Spleen (tissue), 7 donors: ENCODE data around the gene LDB1.
A peak's percentile ranks its signal among the peaks of the same experiment; 100 is the strongest.

ENCODE experiments used
- POLR2A ChIP-seq, 3 donors: fragments of 450-650 bp; IDR thresholded peaks; one replicate each; pipeline ENCODE4 v1.5.1; 2017; ENCODE audit warnings: antibody characterized with exemption in 3 of 3, mild to moderate bottlenecking in 1 of 3
- POLR2AphosphoS5 ChIP-seq, 3 donors: sonication (generic); formaldehyde crosslinking; IDR thresholded peaks; one replicate each; pipeline ENCODE4 v1.5.1; 2017; ENCODE audit warnings: antibody characterized with exemption in 3 of 3
- TF ChIP-seq, protein P1 (sequence below), 11 experiments: fragments of 200-600 bp in 7 of 11; fragments of 450-650 bp in 4 of 11; sonication (generic) in 4 of 11; IDR thresholded peaks in 8 of 11; conservative IDR thresholded peaks in 3 of 11; 1 replicate in 7 of 11; 2 replicates in 4 of 11; pipeline versions ENCODE4 v1.4.0 to v1.8.0; 2016 to 2021; ENCODE audit warnings: antibody characterized with exemption in 11 of 11, inconsistent platforms in 4 of 11, mild to moderate bottlenecking in 1 of 11
- donor health status: DM: no; HTN: no; CAD: no; lungs with moderate emphysema.
- donor health status: DM: no; HTN: no; CAD: no.
- donor health status: DM: no; HTN: no; CAD: no.

- TF ChIP-seq POLR2A (IDR thresholded peaks at IDR 0.05) (peak in 2 of 3 donors; percentile 26 to 32), POLR2AphosphoS5 (IDR thresholded peaks at IDR 0.05) (peak; percentile 84 to 91 (median 90))
- TF ChIP-seq, protein P1, sequence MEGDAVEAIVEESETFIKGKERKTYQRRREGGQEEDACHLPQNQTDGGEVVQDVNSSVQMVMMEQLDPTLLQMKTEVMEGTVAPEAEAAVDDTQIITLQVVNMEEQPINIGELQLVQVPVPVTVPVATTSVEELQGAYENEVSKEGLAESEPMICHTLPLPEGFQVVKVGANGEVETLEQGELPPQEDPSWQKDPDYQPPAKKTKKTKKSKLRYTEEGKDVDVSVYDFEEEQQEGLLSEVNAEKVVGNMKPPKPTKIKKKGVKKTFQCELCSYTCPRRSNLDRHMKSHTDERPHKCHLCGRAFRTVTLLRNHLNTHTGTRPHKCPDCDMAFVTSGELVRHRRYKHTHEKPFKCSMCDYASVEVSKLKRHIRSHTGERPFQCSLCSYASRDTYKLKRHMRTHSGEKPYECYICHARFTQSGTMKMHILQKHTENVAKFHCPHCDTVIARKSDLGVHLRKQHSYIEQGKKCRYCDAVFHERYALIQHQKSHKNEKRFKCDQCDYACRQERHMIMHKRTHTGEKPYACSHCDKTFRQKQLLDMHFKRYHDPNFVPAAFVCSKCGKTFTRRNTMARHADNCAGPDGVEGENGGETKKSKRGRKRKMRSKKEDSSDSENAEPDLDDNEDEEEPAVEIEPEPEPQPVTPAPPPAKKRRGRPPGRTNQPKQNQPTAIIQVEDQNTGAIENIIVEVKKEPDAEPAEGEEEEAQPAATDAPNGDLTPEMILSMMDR (IDR thresholded peaks at IDR 0.05 in 8 of 11, conservative IDR thresholded peaks at IDR 0.05 in 3 of 11): peak in 8 of 11 experiments; percentile 10 to 67 (median 34)
Observed at GRCh38 chr10:102064868-102065560, 55.2 kb downstream of the LDB1 start, which contains the start of gene HPS6.
